Measurements from ENCODE around the gene ABCC10.
"Not testable (repeated sequence)": the region's sequence is repeated elsewhere in the genome, so short reads cannot be mapped to it uniquely, and the experiment has no call there.

The ABCC10 gene

GRCh38 chr6:43465948-43466347, 38.6 kb downstream of the ABCC10 start:
- TF ChIP-seq CTCF (IDR thresholded peaks at IDR 0.05; ENCODE audit: borderline replicate concordance, insufficient read depth, low read depth, low read length) = no peak
- H3K4me3 ChIP-seq (ENCODE audit: low read depth, low read length) = no peak overlapping the region

DNA sequence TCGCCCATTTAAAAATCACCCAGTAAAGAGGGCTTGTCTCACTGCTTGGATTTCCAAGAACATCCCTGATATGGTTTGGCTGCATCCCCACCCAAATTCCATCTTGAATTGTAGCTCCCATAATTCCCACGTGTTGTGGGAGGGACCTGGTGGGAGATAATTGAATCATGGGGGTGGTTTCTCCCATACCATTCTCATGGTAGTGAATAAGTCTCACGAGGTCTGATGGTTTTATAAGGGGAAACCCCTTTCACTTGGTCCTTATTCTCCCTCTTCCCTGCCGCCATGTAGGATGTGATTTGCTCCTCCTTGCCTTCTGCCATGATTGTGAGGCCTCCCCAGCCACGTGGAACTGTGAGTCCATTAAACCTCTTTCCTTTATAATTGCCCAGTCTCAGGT, 39.9 kb downstream of the ABCC10 start:
- not testable (repeated sequence) for H3K4me3 ChIP-seq (ENCODE audit: low read depth, low read length)

DNA sequence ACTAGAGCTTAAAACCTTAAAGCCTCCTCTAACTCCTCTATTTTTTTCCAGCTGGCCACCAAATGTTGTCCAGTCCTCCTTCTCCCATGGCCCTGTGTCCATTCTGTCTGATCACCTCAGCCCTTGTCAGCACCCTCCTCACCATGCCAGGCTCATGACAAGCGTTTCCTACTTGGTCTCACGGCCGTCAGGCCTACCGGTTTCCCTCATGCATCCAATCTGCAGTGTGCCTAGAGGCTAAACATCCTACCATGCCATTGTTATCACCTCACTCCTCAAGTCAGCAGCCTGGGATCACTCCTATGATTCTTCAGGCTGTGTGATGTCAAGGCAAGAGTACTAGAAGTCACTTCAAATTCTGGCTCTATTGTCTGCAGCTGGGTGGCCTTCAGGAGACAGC, 40.4 kb downstream of the ABCC10 start:
- no peak overlapping the region for H3K4me3 ChIP-seq (ENCODE audit: low read depth, low read length)
- no peak for TF ChIP-seq CTCF (IDR thresholded peaks at IDR 0.05; ENCODE audit: borderline replicate concordance, insufficient read depth, low read depth, low read length)

- no peak overlapping the region for H3K4me3 ChIP-seq (ENCODE audit: low read depth, low read length)
- TF ChIP-seq CTCF (IDR thresholded peaks at IDR 0.05; ENCODE audit: borderline replicate concordance, insufficient read depth, low read depth, low read length) = no peak
Measured at GRCh38 chr6:43468240-43468639, 40.9 kb downstream of the ABCC10 start.

- no peak overlapping the region for H3K4me3 ChIP-seq (ENCODE audit: low read depth, low read length)
- no peak for TF ChIP-seq CTCF (IDR thresholded peaks at IDR 0.05; ENCODE audit: borderline replicate concordance, insufficient read depth, low read depth, low read length)
Measured at GRCh38 chr6:43468748-43469681, 41.7 kb downstream of the ABCC10 start.

- no peak overlapping the region for H3K4me3 ChIP-seq (ENCODE audit: low read depth, low read length)
- TF ChIP-seq CTCF (IDR thresholded peaks at IDR 0.05; ENCODE audit: borderline replicate concordance, insufficient read depth, low read depth, low read length) = no peak
Measured at GRCh38 chr6:43469947-43470346, 42.6 kb downstream of the ABCC10 start.

DNA sequence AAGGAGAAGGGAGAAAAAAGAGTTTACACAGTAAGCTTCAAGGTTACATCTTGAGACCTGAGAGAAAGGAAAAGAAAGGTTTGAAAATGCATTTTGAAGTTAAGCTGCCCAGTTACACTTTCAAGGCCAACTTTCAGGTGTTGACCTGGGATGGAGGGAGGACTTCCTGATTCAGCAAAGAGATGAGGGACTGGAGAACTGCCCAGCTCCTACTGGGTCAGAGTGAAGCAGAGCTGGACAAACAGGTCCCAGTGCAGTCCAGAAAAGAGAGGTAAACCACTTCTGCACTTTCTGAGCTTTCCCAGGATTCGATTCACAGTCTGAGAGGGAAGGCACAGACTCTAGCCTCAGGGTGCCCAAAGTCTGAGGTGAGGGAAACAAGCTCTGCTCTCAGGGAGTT, 44.1 kb downstream of the ABCC10 start:
- TF ChIP-seq CTCF (IDR thresholded peaks at IDR 0.05; ENCODE audit: borderline replicate concordance, insufficient read depth, low read depth, low read length) = no peak
- H3K4me3 ChIP-seq (ENCODE audit: low read depth, low read length) = no peak overlapping the region
